Body of pancreas (tissue), 4 donors: ENCODE measurements around the gene RANBP1. TPM values are rescaled to one million over a fixed set of nuclear protein-coding genes. Genes with fewer than 3 reads are reported as not detected.
"Not testable (repeated sequence)": the region's sequence is repeated elsewhere in the genome, so short reads cannot be mapped to it uniquely, and the experiment has no call there.

Experiments used
- ATAC-seq: fragments of 150-250 bp; one replicate; pipeline ENCODE4 v1.9.1; 2016
- DNase-seq, 4 donors: peaks; one replicate each; pipeline ENCODE4 v3.0.0-alpha.2; 2019
- H3K27ac ChIP-seq, 4 donors: fragments of 200-600 bp; sonication (generic); 1 replicate in 3 of 4; 2 replicates in 1 of 4; pipeline versions ENCODE4 v1.5.1 to v1.6.1; 2016 to 2019; ENCODE audit warnings: mild to moderate bottlenecking in 1 of 4, mixed read lengths in 1 of 4, moderate library complexity in 1 of 4
- H3K27me3 ChIP-seq, 2 donors: fragments of 200-600 bp; sonication (generic); one replicate each; pipeline ENCODE4 v1.6.0; 2016; ENCODE audit warnings: mild to moderate bottlenecking in 1 of 2
- H3K36me3 ChIP-seq, 2 donors: fragments of 200-600 bp; sonication (generic); replicated peaks in 1 of 2; 2 replicates each; pipeline ENCODE4 v1.5.1; 2016; ENCODE audit warnings: low read depth in 2 of 2; ENCODE audit not compliant: insufficient read depth in 1 of 2
- H3K4me1 ChIP-seq: fragments of 200-600 bp; sonication (generic); one replicate; pipeline ENCODE4 v1.6.0; 2016
- H3K4me3 ChIP-seq, 2 donors: fragments of 200-600 bp; sonication (generic); 1 replicate in 1 of 2; 2 replicates in 1 of 2; pipeline ENCODE4 v1.5.1; 2016 to 2019
- H3K9me3 ChIP-seq, 3 donors: fragments of 200-600 bp; sonication (generic); 1 replicate in 2 of 3; 2 replicates in 1 of 3; pipeline ENCODE4 v1.5.1; 2016
- CTCF ChIP-seq, 7 experiments: fragments of 450-650 bp in 4 of 7; fragments of 200-600 bp in 3 of 7; sonication (generic) in 3 of 7; IDR thresholded peaks; one replicate each; pipeline ENCODE4 v1.5.1; 2016 to 2019; ENCODE audit warnings: antibody characterized with exemption in 7 of 7
- POLR2A ChIP-seq, 3 donors: fragments of 450-650 bp; IDR thresholded peaks; one replicate each; pipeline ENCODE4 v1.6.1; 2016; ENCODE audit warnings: antibody characterized with exemption in 3 of 3, mild to moderate bottlenecking in 2 of 3
- WGBS, 2 donors: methylation state at CpG; one replicate each; pipeline ENCODE4 v1.1.5; 2017; 5-methylcytosine and 5-hydroxymethylcytosine counted together
- intact Hi-C: fragments of 100-400 bp; cut with DNase I; formaldehyde crosslinking; loops from one replicate; pipeline ENCODE4 v1.15.1; 2023
- total RNA-seq, 2 donors: library from RNA; depleted of rRNA; stranded (reverse); fragments of >200 nt; gene quantifications; one replicate each; pipeline ENCODE4 v1.1.0, GENCODE V29; 2016

The RANBP1 gene
- total RNA-seq, 2 donors from 2014 or later, result 69.3 to 134 TPM

- no peaks in the 10 kb centered on the region for H3K9me3 ChIP-seq
- no peaks in the 10 kb centered on the region for H3K27me3 ChIP-seq
- 33 to 50% methylated on average over 3 to 15 of the region's 15 CpGs for WGBS, 2 donors
- TF ChIP-seq POLR2A (IDR thresholded peaks at IDR 0.05) (no peak), CTCF (IDR thresholded peaks at IDR 0.05) (no peak)
- no peaks in the 10 kb centered on the region for H3K36me3 ChIP-seq
- peaks cover 7% of the 10 kb centered on the region for H3K4me1 ChIP-seq
- H3K4me3 ChIP-seq, result no peak overlapping the region
- ATAC-seq (no peak), DNase-seq (no peak)
- H3K27ac ChIP-seq, result no peak overlapping the region
- intact Hi-C loops, result loop anchor here (2.0 kb wide), 1 partner anchor 127 kb away; no protein-coding TSS in a partner anchor
Measured at GRCh38 chr22:20157430-20158183, 41.7 kb downstream of the RANBP1 start.

- Histone ChIP-seq H3K9me3 (no peaks in the 10 kb centered on the region), H3K4me3 (no peak overlapping the region), H3K36me3 (no peaks in the 10 kb centered on the region), H3K27ac (no peak overlapping the region), H3K27me3 (no peaks in the 10 kb centered on the region), H3K4me1 (peaks cover 7% of the 10 kb centered on the region)
- TF ChIP-seq CTCF (IDR thresholded peaks at IDR 0.05) (no peak), POLR2A (IDR thresholded peaks at IDR 0.05) (no peak)
- ATAC-seq (no peak), DNase-seq (no peak)
- intact Hi-C loops, result loop anchor here (2.0 kb wide), 1 partner anchor 126 kb away; no protein-coding TSS in a partner anchor
- WGBS, 2 donors, result 71 to 78% methylated on average over 11 to 14 of the region's 15 CpGs
Measured at GRCh38 chr22:20158391-20159036, 42.6 kb downstream of the RANBP1 start.

GRCh38 chr22:20159076-20159475 is 43.2 kb downstream of the RANBP1 start:
- DNase-seq, result no peak
- Histone ChIP-seq H3K27ac (no peak overlapping the region), H3K4me3 (no peak overlapping the region), H3K27me3 (no peaks in the 10 kb centered on the region), H3K4me1 (peaks cover 7% of the 10 kb centered on the region), H3K36me3 (no peaks in the 10 kb centered on the region), H3K9me3 (no peaks in the 10 kb centered on the region)
- intact Hi-C loops, result loop anchor here (2.0 kb wide), 1 partner anchor 126 kb away; no protein-coding TSS in a partner anchor
- ATAC-seq, result no peak
- TF ChIP-seq CTCF (IDR thresholded peaks at IDR 0.05), result no peak
- TF ChIP-seq POLR2A (IDR thresholded peaks at IDR 0.05), result no peak
- WGBS, 2 donors, result 43 to 53% methylated on average over 3 to 8 of the region's 9 CpGs

GRCh38 chr22:20159531-20159930 is 43.6 kb downstream of the RANBP1 start:
- H3K4me1 ChIP-seq, H3K27ac ChIP-seq, H3K4me3 ChIP-seq, DNase-seq, ATAC-seq, H3K27me3 ChIP-seq, H3K9me3 ChIP-seq, H3K36me3 ChIP-seq: not testable (repeated sequence)
- WGBS, 2 donors, result 79 to 91% methylated on average over 5 to 7 of the region's 14 CpGs
- intact Hi-C loops, result loop anchor here (2.0 kb wide), 1 partner anchor 125 kb away; no protein-coding TSS in a partner anchor

GRCh38 chr22:20160041-20160440 is 44.1 kb downstream of the RANBP1 start:
- H3K4me1 ChIP-seq, result peaks cover 7% of the 10 kb centered on the region
- TF ChIP-seq CTCF (IDR thresholded peaks at IDR 0.05) (no peak), POLR2A (IDR thresholded peaks at IDR 0.05) (no peak)
- no peak overlapping the region for H3K27ac ChIP-seq
- intact Hi-C loops, result no loop called here
- H3K9me3 ChIP-seq, result no peaks in the 10 kb centered on the region
- no peaks in the 10 kb centered on the region for H3K36me3 ChIP-seq
- WGBS, 2 donors, result 78 to 83% methylated on average over 8 to 10 of the region's 10 CpGs
- no peak for ATAC-seq
- DNase-seq, result no peak
- H3K4me3 ChIP-seq, result no peak overlapping the region
- H3K27me3 ChIP-seq, result no peaks in the 10 kb centered on the region
